Caco-2 (cell line): Measurements from ENCODE around the gene TRIO. TPM values are rescaled to one million over a fixed set of nuclear protein-coding genes. Genes with fewer than 3 reads are reported as not detected.

ENCODE experiments used
- BruUV-seq: library from RNA; stranded (reverse); fragments of 400-500 nt; replicated peaks from 2 replicates; lab custom pipeline; 2021; lab: Mats Ljungman, UMichigan
- CTCF ChIA-PET: fragments of 300-600 bp; sonication (Branson Sonifier 250); formaldehyde crosslinking; loops from one replicate; lab custom pipeline; 2022; ENCODE audit warnings: antibody characterized with exemption; lab: Charles Lee
- POLR2A ChIA-PET: fragments of 300-600 bp; sonication (Branson Sonifier 250); formaldehyde crosslinking; loops from one replicate; lab custom pipeline; 2022; ENCODE audit warnings: antibody characterized with exemption; lab: Charles Lee
- DNase-seq, 2 experiments: peaks; one replicate each; pipeline versions ENCODE4 v3.0.0 to v3.0.0-alpha.2; 2020 to 2022
- H3K27me3 ChIP-seq: replicated peaks from 2 replicates; pipeline ENCODE4 v1.6.0; 2011; ENCODE audit warnings: low read length; ENCODE audit not compliant: control insufficient read depth, insufficient read depth
- H3K36me3 ChIP-seq: 2 replicates; pipeline ENCODE4 v1.5.1; 2011; ENCODE audit warnings: low read length; ENCODE audit not compliant: control insufficient read depth, insufficient read depth
- H3K4me1 ChIP-seq: fragments of 250-450 bp; sonication (Bioruptor Pico); 2 replicates; pipeline ENCODE4 v1.5.1; 2020; ENCODE audit warnings: mild to moderate bottlenecking
- H3K4me3 ChIP-seq: 2 replicates; pipeline ENCODE4 v1.5.1; 2011; ENCODE audit warnings: low read depth, mild to moderate bottlenecking, control low read depth, low read length
- H3K9me3 ChIP-seq: fragments of 250-450 bp; sonication (Bioruptor Pico); 2 replicates; pipeline ENCODE4 v1.5.1; 2020; ENCODE audit warnings: mild to moderate bottlenecking, moderate library complexity
- H3K27ac Mint-ChIP-seq: one replicate; pipeline ENCODE4 v1.8.0; 2022; ENCODE audit warnings: mixed read lengths; ENCODE audit not compliant: unreplicated experiment
- H3K27me3 Mint-ChIP-seq: one replicate; pipeline ENCODE4 v1.8.0; 2022; ENCODE audit warnings: mixed read lengths; ENCODE audit not compliant: insufficient read depth, unreplicated experiment
- H3K36me3 Mint-ChIP-seq: one replicate; pipeline ENCODE4 v1.8.0; 2022; ENCODE audit warnings: mild to moderate bottlenecking, mixed read lengths; ENCODE audit not compliant: insufficient read depth, unreplicated experiment
- H3K4me1 Mint-ChIP-seq: one replicate; pipeline ENCODE4 v1.8.0; 2022; ENCODE audit warnings: low read depth, mixed read lengths; ENCODE audit not compliant: unreplicated experiment
- H3K4me3 Mint-ChIP-seq: one replicate; pipeline ENCODE4 v1.8.0; 2022; ENCODE audit warnings: mild to moderate bottlenecking, moderate library complexity, mixed read lengths; ENCODE audit not compliant: unreplicated experiment
- H3K9me3 Mint-ChIP-seq: one replicate; pipeline ENCODE4 v1.8.0; 2022; ENCODE audit warnings: mixed read lengths; ENCODE audit not compliant: unreplicated experiment
- CTCF ChIP-seq, 2 experiments: fragments of 200-600 bp in 1 of 2; IDR thresholded peaks; 1 replicate in 1 of 2; 2 replicates in 1 of 2; pipeline versions ENCODE4 v1.5.1 to v1.8.0; 2011 to 2022; ENCODE audit warnings: antibody characterized with exemption in 1 of 2, control low read depth in 1 of 2, inconsistent platforms in 1 of 2, low read depth in 1 of 2, low read length in 1 of 2, mild to moderate bottlenecking in 1 of 2, moderate library complexity in 1 of 2; ENCODE audit not compliant: insufficient read depth in 1 of 2, severe bottlenecking in 1 of 2, unreplicated experiment in 1 of 2
- intact Hi-C: fragments of 100-400 bp; cut with micrococcal nuclease; formaldehyde crosslinking; loops from one replicate; pipeline ENCODE4 v1.10.0; 2022; ENCODE audit not compliant: unreplicated experiment
- total RNA-seq: library from RNA; stranded (reverse); gene quantifications from 2 replicates; pipeline ENCODE4 v1.2.3, GENCODE V29; 2022

Gene TRIO
- total RNA-seq, 1 experiment from 2014 or later, result 92.0 TPM

GRCh38 chr5:14153932-14154731, 11.0 kb downstream of the TRIO start:
- Mint-ChIP-seq H3K27me3 (no peaks in the 10 kb centered on the region), H3K4me1 (peaks cover 29% of the 10 kb centered on the region), H3K27ac (no peak overlapping the region), H3K4me3 (no peak overlapping the region), H3K9me3 (no peaks in the 10 kb centered on the region), H3K36me3 (peaks cover 7% of the 10 kb centered on the region)
- Histone ChIP-seq H3K27me3 (no peaks in the 10 kb centered on the region), H3K36me3 (no peaks in the 10 kb centered on the region), H3K9me3 (no peaks in the 10 kb centered on the region), H3K4me3 (no peak overlapping the region), H3K4me1 (peaks cover 23% of the 10 kb centered on the region)
- intact Hi-C loops, result no loop called here
- POLR2A ChIA-PET, result no interaction called here
- no peak for DNase-seq
- TF ChIP-seq CTCF (IDR thresholded peaks at IDR 0.05; ENCODE audit: insufficient read depth in 1 of 2, low read depth in 1 of 2, low read length in 1 of 2, severe bottlenecking in 1 of 2, unreplicated experiment in 1 of 2), result no peak
- CTCF ChIA-PET, result no interaction called here
- no TSS peak for BruUV-seq

DNA sequence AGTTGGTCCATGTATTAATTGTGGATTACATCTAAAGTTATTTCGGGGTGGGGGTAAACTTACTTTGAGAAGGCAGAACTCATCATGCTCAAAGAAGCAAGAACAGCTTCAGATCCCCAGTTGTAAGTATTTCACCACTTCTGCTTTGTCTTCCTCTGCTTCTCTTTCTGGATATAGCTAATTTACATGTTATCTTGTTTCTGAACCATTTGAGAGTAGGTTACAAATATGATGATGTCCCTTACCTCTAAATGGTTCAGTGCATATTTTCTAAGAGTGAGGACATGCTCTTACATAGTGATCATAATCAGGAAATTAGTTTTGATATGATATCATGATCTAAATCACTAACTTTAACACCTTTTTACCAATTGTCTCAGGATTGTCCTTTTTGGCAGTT, 11.9 kb downstream of the TRIO start:
- intact Hi-C loops, result no loop called here
- Mint-ChIP-seq H3K27ac (no peak overlapping the region), H3K4me3 (no peak overlapping the region), H3K9me3 (no peaks in the 10 kb centered on the region), H3K27me3 (no peaks in the 10 kb centered on the region), H3K36me3 (no peaks in the 10 kb centered on the region), H3K4me1 (peaks cover 19% of the 10 kb centered on the region)
- BruUV-seq, result no TSS peak
- CTCF ChIA-PET, result no interaction called here
- POLR2A ChIA-PET, result no interaction called here
- Histone ChIP-seq H3K4me1 (peaks cover 20% of the 10 kb centered on the region), H3K27me3 (no peaks in the 10 kb centered on the region), H3K4me3 (no peak overlapping the region), H3K9me3 (no peaks in the 10 kb centered on the region), H3K36me3 (no peaks in the 10 kb centered on the region)
- no peak for TF ChIP-seq CTCF (IDR thresholded peaks at IDR 0.05; ENCODE audit: insufficient read depth in 1 of 2, low read depth in 1 of 2, low read length in 1 of 2, severe bottlenecking in 1 of 2, unreplicated experiment in 1 of 2)
- no peak for DNase-seq

DNA sequence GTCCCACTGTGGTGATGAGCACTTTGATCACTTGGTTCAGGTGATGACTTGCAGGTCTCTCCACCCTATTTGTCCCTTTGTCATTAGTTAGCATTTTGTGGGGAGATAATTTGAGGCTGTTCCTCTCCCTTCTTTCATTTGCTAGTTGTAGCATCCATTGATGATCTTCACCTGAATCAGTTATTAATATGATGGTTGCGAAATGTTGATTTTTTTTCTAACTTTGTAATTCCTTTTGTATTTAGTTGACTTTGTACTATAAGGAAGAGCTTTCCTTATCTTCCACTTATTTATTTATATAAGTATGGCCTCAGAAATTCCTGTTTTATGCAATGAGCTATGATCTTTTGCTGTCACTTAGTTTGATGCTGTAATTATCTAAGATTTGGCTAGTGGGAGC, 12.6 kb downstream of the TRIO start:
- H3K27me3 Mint-ChIP-seq, result no peaks in the 10 kb centered on the region
- Histone ChIP-seq H3K4me1 (peaks cover 20% of the 10 kb centered on the region), H3K36me3 (no peaks in the 10 kb centered on the region; the same call in 1 of the 2 replicates), H3K4me3 (no peak overlapping the region), H3K9me3 (no peaks in the 10 kb centered on the region), H3K27me3 (no peaks in the 10 kb centered on the region)
- H3K4me1 Mint-ChIP-seq, result peaks cover 16% of the 10 kb centered on the region
- BruUV-seq, result no TSS peak
- no peak overlapping the region for H3K27ac Mint-ChIP-seq
- no peaks in the 10 kb centered on the region for H3K36me3 Mint-ChIP-seq
- no peaks in the 10 kb centered on the region for H3K9me3 Mint-ChIP-seq
- ChIA-PET CTCF (no interaction called here), POLR2A (no interaction called here)
- no peak for TF ChIP-seq CTCF (IDR thresholded peaks at IDR 0.05; ENCODE audit: insufficient read depth in 1 of 2, low read depth in 1 of 2, low read length in 1 of 2, severe bottlenecking in 1 of 2, unreplicated experiment in 1 of 2)
- intact Hi-C loops, result no loop called here
- H3K4me3 Mint-ChIP-seq, result no peak overlapping the region
- no peak for DNase-seq
